HepG2 (cell line): ENCODE measurements around the gene HCRT. TPM values are rescaled to one million over a fixed set of nuclear protein-coding genes. Genes with fewer than 3 reads are reported as not detected.

Experiments
- FOXO1 ChIP-seq: sonication (generic); formaldehyde crosslinking; IDR thresholded peaks from 2 replicates; pipeline ENCODE4 v1.4.0; 2020; ENCODE audit warnings: missing genetic modification reagents
- KDM1A ChIP-seq: IDR thresholded peaks from 2 replicates; pipeline ENCODE4 v1.6.1; 2016; ENCODE audit warnings: missing compliant biosample characterization
- KDM2A ChIP-seq: sonication (generic); formaldehyde crosslinking; IDR thresholded peaks from 2 replicates; pipeline ENCODE4 v1.4.0; 2020; ENCODE audit warnings: low read depth, missing genetic modification reagents, borderline replicate concordance
- KMT2A ChIP-seq: sonication (generic); formaldehyde crosslinking; IDR thresholded peaks from 2 replicates; pipeline ENCODE4 v1.4.0; 2020; ENCODE audit warnings: missing genetic modification reagents
- MAFK ChIP-seq, 2 experiments: IDR thresholded peaks in 1 of 2; conservative IDR thresholded peaks in 1 of 2; 2 replicates each; pipeline ENCODE4 v1.6.1; 2011; ENCODE audit warnings: improper control_type of control experiment in 2 of 2, low read length in 2 of 2
- MED13 ChIP-seq: sonication (generic); formaldehyde crosslinking; IDR thresholded peaks from 2 replicates; pipeline ENCODE4 v1.5.0; 2020; ENCODE audit warnings: missing genetic modification reagents
- POLR2A ChIP-seq, 2 experiments: IDR thresholded peaks; 2 replicates each; pipeline ENCODE4 v1.6.1; 2011; ENCODE audit warnings: low read depth in 2 of 2, low read length in 2 of 2, mild to moderate bottlenecking in 1 of 2, moderate library complexity in 1 of 2; ENCODE audit not compliant: insufficient read depth in 1 of 2
- SIN3B ChIP-seq: fragments of 150-350 bp; IDR thresholded peaks from 2 replicates; pipeline ENCODE4 v1.6.1; 2014; ENCODE audit warnings: low read length
- SMAD3 ChIP-seq: sonication (generic); formaldehyde crosslinking; IDR thresholded peaks from 2 replicates; pipeline ENCODE4 v1.4.0; 2020; ENCODE audit warnings: missing genetic modification reagents
- STAT5B ChIP-seq: sonication (generic); formaldehyde crosslinking; IDR thresholded peaks from 2 replicates; pipeline ENCODE4 v1.4.0; 2020; ENCODE audit warnings: missing genetic modification reagents
- ZNF264 ChIP-seq: sonication (generic); formaldehyde crosslinking; IDR thresholded peaks from 2 replicates; pipeline ENCODE4 v1.4.0; 2020; ENCODE audit warnings: missing genetic modification reagents
- ZNF382 ChIP-seq: sonication (generic); formaldehyde crosslinking; IDR thresholded peaks from 2 replicates; pipeline ENCODE4 v1.5.0; 2020; ENCODE audit warnings: missing genetic modification reagents, mild to moderate bottlenecking, borderline replicate concordance
- ZNF501 ChIP-seq: sonication (generic); formaldehyde crosslinking; IDR thresholded peaks from 2 replicates; pipeline ENCODE4 v1.5.1; 2020; ENCODE audit warnings: mild to moderate bottlenecking, moderate library complexity, missing genetic modification reagents
- ZNF644 ChIP-seq: IDR thresholded peaks from 2 replicates; pipeline ENCODE4 v1.6.1; 2016; ENCODE audit warnings: low read depth
- ZNF704 ChIP-seq: sonication (generic); formaldehyde crosslinking; IDR thresholded peaks from 2 replicates; pipeline ENCODE4 v1.8.1; 2023; ENCODE audit warnings: mild to moderate bottlenecking, inconsistent platforms, moderate library complexity, missing genetic modification reagents, borderline replicate concordance
- ZSCAN21 ChIP-seq: sonication (generic); formaldehyde crosslinking; IDR thresholded peaks from 2 replicates; pipeline ENCODE4 v1.8.0; 2022; ENCODE audit warnings: mild to moderate bottlenecking, missing genetic modification reagents, moderate library complexity, borderline replicate concordance
- ZXDC ChIP-seq: sonication (generic); formaldehyde crosslinking; IDR thresholded peaks from 2 replicates; pipeline ENCODE4 v1.5.0; 2020; ENCODE audit warnings: mild to moderate bottlenecking, missing genetic modification reagents
- polyA plus RNA-seq, 8 experiments: library from polyadenylated mRNA; depleted of rRNA in 3 of 8; stranded (reverse) in 7 of 8; unstranded in 1 of 8; fragments of >200 nt; fragmentation: Illumina TruSeq in 4 of 8; extraction: Trizol in 4 of 8; gene quantifications; 2 replicates each; pipeline versions ENCODE4 v1.2.1 to v1.2.3, GENCODE V29; 2011 to 2016; ENCODE audit warnings: low read depth in 4 of 8, missing spikeins in 1 of 8, mixed read lengths in 1 of 8; ENCODE audit not compliant: insufficient read depth in 1 of 8
- total RNA-seq, 5 experiments: library from RNA; depleted of rRNA; stranded (reverse); fragments of >200 nt; fragmentation: Illumina TruSeq; extraction: Trizol; gene quantifications; 2 replicates each; pipeline ENCODE4 v1.2.3, GENCODE V29; 2016; ENCODE audit warnings: low read depth in 1 of 5
- TF ChIP-seq, protein P1 (sequence below): sonication (generic); formaldehyde crosslinking; IDR thresholded peaks from 2 replicates; pipeline ENCODE4 v1.5.0; 2020; ENCODE audit warnings: missing genetic modification reagents
- TF ChIP-seq, protein P2 (sequence below): IDR thresholded peaks from 2 replicates; pipeline ENCODE4 v1.6.1; 2016; ENCODE audit warnings: missing biosample characterization, missing genetic modification reagents, low read depth
- TF ChIP-seq, protein P3 (sequence below): sonication (generic); formaldehyde crosslinking; IDR thresholded peaks from 2 replicates; pipeline ENCODE4 v1.5.1; 2020; ENCODE audit warnings: mild to moderate bottlenecking, missing genetic modification reagents, borderline replicate concordance

Gene HCRT
- total and polyA plus RNA-seq, 2 of the 13 experiments (the other 11 are each of a cell fraction or from before 2014, with no cell fraction given), result not detected

DNA sequence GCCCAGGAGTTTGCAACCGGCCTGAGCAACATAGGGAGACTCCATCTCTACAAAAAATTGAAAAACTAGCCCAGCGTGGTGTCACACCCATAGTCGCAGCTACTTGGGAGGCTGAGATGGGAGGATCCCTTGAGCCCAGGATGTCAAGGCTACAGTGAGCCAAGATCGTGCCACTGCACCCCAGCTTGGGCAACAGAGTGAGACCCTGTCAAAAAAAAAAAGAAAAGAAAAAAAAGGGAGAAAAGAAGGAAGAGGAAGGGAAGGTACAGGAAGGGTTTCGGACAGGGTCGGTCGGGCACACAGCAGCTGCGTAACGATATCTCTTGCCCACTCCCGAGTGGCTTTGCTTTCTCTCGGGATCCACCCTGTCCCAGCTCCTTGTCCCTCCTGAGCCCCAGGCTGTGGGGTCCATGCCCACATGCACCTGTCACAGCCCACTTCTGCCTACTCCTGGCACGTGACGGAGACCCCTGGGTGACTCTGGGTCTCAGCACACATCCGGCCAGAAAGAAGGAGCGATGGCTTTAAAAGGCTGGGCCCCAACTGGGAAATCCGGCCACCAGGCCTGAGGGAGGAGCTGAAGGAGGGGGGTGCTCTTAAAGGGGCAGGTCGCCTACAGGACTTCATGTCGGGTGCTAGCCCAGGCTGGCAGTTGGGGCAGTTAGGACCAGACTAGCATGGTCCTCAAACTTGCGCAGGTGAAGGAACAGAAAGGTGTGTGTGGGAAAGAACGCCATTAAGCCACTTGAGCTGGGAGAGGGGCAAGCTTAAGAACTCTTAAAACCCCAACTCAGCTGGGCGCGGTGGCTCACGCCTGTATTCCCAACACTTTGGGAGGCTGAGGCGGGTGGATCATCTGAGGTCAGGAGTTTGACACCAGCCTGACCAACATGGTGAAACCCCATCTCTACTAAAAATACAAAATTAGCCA, 9.0 kb upstream of the HCRT start, which contains the start of gene GHDC (continued):
- TF ChIP-seq, protein P1, sequence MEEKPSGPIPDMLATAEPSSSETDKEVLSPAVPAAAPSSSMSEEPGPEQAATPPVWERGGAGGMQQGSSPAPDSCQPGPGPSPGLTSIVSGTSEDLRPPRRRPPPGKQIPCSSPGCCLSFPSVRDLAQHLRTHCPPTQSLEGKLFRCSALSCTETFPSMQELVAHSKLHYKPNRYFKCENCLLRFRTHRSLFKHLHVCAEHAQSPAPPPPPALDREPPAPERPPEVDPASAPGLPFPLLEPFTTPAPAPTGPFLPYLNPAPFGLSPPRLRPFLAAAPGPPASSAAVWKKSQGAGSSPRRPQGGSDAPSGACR (CRISPR knock-in tag), result peak; percentile 17; the same call in 1 of the 2 replicates
- TF ChIP-seq SMAD3 (no peak; the same call in 1 of the 2 replicates), KDM2A (CRISPR knock-in tag) (peak; percentile 78; the same call in 1 of the 2 replicates), ZSCAN21 (CRISPR knock-in tag) (no peak; the same call in none of the 2 replicates), ZNF501 (CRISPR knock-in tag) (peak; percentile 88; the same call in 1 of the 2 replicates), KDM1A (CRISPR knock-in tag) (0 out of 2 replicates have a peak, but pooled peaks have one; percentile 10), ZXDC (CRISPR knock-in tag) (peak; percentile 39; the same call in 1 of the 2 replicates), ZNF644 (CRISPR knock-in tag) (no peak), SIN3B (no peak), FOXO1 (CRISPR knock-in tag) (peak; percentile 13; the same call in 1 of the 2 replicates), ZNF382 (CRISPR knock-in tag) (no peak), ZNF264 (CRISPR knock-in tag) (0 out of 2 replicates have a peak, but pooled peaks have one; percentile 61), STAT5B (CRISPR knock-in tag) (no peak), KMT2A (CRISPR knock-in tag) (peak; percentile 40; the same call in 1 of the 2 replicates), MAFK (conservative IDR thresholded peaks at IDR 0.05 in 1 of 2, IDR thresholded peaks at IDR 0.05 in 1 of 2; ENCODE audit: low read length in 2 of 2) (no peak), ZNF704 (CRISPR knock-in tag) (no peak), POLR2A (IDR thresholded peaks at IDR 0.05; ENCODE audit: insufficient read depth in 1 of 2, low read depth in 2 of 2, low read length in 2 of 2) (peak; percentile 45 to 96; a peak in 3 of 4 replicates), MED13 (CRISPR knock-in tag) (no peak)
- TF ChIP-seq, protein P2, sequence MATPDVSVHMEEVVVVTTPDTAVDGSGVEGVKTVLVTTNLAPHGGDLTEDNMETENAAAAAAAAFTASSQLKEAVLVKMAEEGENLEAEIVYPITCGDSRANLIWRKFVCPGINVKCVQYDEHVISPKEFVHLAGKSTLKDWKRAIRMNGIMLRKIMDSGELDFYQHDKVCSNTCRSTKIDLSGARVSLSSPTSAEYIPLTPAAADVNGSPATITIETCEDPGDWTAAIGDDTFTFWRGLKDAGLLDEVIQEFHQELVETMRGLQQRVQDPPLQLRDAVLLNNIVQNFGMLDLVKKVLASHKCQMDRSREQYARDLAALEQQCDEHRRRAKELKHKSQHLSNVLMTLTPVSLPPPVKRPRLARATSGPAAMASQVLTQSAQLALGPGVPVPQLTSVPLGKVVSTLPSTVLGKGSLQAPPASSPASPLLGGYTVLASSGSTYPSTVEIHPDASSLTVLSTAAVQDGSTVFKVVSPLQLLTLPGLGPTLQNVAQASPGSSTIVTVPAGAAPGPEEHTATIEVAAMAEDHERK (CRISPR knock-in tag), result no peak
- TF ChIP-seq, protein P3, sequence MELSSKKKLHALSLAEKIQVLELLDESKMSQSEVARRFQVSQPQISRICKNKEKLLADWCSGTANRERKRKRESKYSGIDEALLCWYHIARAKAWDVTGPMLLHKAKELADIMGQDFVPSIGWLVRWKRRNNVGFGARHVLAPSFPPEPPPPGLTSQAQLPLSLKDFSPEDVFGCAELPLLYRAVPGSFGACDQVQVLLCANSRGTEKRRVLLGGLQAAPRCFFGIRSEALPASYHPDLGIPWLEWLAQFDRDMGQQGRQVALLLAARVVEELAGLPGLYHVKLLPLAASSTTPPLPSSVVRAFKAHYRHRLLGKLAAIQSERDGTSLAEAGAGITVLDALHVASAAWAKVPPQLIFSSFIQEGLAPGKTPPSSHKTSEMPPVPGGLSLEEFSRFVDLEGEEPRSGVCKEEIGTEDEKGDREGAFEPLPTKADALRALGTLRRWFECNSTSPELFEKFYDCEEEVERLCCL (CRISPR knock-in tag), result no peak
